ENCODE results near the gene PLCL2.

The PLCL2 gene

DNA sequence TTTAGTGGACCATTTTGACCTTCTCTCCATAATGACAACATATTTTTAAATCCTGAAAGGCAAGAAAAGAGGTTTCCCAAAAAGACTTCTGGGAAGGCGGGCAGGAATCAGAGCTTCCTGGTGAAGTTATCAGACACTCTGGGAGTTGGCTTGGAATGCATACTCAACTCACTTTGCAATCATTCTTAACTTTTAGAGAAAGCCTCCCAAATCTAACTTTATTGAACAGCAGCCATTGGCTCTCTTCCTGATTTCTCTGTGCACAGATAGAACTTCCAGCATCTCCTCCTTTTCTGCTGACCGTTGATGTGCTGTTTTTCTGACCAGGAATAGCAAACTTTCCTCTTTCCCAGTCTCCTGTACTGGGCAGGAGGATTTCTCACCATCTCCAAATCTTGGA, 44.6 kb downstream of the PLCL2 start:
- H3K9ac ChIP-seq (ENCODE audit: low read length): no peak overlapping the region
- H3K79me2 ChIP-seq (ENCODE audit: insufficient read depth, low read length): peaks cover 93% of the 10 kb centered on the region
- no peaks in the 10 kb centered on the region for H4K20me1 ChIP-seq (ENCODE audit: insufficient read depth, low read length)
- H2AFZ ChIP-seq (ENCODE audit: low read length): no peak overlapping the region
- peaks cover 33% of the 10 kb centered on the region for H3K4me1 ChIP-seq (ENCODE audit: insufficient read depth, low read length, severe bottlenecking)
- H3K9me3 ChIP-seq (ENCODE audit: low read length): peaks cover 6% of the 10 kb centered on the region; the same call in 1 of the 2 replicates
- H3K27ac ChIP-seq (ENCODE audit: low read depth, low read length, poor library complexity, severe bottlenecking): no peak overlapping the region
- H3K27me3 ChIP-seq (ENCODE audit: insufficient read depth, low read length): no peaks in the 10 kb centered on the region
- H3K4me3 ChIP-seq (ENCODE audit: low read depth, low read length, poor library complexity, severe bottlenecking): no peak overlapping the region
- no peaks in the 10 kb centered on the region for H3K9me2 ChIP-seq (ENCODE audit: low read depth, low read length)
- H3F3A ChIP-seq (ENCODE audit: insufficient read depth, low read length): no peaks in the 10 kb centered on the region
- H3K4me2 ChIP-seq (ENCODE audit: low read length): no peak overlapping the region
- H3K36me3 ChIP-seq (ENCODE audit: insufficient read depth, low read length): peaks cover 37% of the 10 kb centered on the region
- no peak for TF ChIP-seq EZH2 (IDR thresholded peaks at IDR 0.05; ENCODE audit: borderline replicate concordance, low read length)
- TF ChIP-seq, protein P1, sequence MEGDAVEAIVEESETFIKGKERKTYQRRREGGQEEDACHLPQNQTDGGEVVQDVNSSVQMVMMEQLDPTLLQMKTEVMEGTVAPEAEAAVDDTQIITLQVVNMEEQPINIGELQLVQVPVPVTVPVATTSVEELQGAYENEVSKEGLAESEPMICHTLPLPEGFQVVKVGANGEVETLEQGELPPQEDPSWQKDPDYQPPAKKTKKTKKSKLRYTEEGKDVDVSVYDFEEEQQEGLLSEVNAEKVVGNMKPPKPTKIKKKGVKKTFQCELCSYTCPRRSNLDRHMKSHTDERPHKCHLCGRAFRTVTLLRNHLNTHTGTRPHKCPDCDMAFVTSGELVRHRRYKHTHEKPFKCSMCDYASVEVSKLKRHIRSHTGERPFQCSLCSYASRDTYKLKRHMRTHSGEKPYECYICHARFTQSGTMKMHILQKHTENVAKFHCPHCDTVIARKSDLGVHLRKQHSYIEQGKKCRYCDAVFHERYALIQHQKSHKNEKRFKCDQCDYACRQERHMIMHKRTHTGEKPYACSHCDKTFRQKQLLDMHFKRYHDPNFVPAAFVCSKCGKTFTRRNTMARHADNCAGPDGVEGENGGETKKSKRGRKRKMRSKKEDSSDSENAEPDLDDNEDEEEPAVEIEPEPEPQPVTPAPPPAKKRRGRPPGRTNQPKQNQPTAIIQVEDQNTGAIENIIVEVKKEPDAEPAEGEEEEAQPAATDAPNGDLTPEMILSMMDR (IDR thresholded peaks at IDR 0.05; ENCODE audit: low read length): no peak

DNA sequence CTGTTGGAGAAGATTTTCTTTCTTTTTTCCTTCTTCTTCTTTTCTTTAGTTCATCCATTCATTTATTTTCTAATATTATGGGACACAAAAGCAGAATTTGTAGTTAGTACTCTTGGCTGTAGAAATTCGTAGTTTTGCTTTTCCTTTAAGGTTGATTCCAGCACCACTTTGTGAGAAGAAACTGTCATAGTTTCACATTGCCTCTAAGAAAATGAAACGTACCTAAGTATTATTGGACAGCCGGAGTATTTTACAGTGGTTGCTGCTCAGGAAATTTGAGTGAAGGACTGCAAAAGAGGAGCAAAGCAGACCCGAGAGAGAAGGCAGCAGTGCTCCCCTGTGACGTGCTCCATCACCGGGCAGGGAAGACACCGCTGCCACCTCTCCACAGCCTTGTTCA, 48.1 kb downstream of the PLCL2 start:
- H3K9ac ChIP-seq (ENCODE audit: low read length): no peak overlapping the region
- no peak overlapping the region for H3K4me3 ChIP-seq (ENCODE audit: low read depth, low read length, poor library complexity, severe bottlenecking)

DNA sequence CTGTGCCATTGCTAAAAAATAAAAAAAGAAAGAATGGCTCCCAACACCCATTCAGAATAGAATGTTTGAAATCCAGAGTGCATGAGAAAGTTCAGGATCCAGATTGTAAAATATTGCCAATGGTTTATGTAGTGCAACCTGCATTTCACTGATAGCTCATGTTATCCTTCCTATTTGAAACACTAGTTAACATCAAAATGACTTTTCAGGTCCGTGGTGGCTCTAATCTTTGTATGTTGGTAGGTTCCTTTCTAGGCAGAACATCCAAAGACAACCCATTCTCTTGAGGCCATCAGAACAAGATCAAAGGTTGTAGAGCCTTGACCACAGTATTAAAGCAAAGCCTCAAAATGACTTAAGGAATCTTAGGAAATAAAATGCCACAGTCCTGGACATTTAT, 51.0 kb downstream of the PLCL2 start:
- Histone ChIP-seq H2AFZ (ENCODE audit: low read length) (no peak overlapping the region), H3K27me3 (ENCODE audit: insufficient read depth, low read length) (no peaks in the 10 kb centered on the region), H3K79me2 (ENCODE audit: insufficient read depth, low read length) (peaks cover 93% of the 10 kb centered on the region), H3K27ac (ENCODE audit: low read depth, low read length, poor library complexity, severe bottlenecking) (no peak overlapping the region), H3K9me3 (ENCODE audit: low read length) (0 out of 2 replicates have a peak, but pooled peaks cover 2% of the 10 kb centered on the region), H3K36me3 (ENCODE audit: insufficient read depth, low read length) (peaks cover 18% of the 10 kb centered on the region), H3F3A (ENCODE audit: insufficient read depth, low read length) (no peaks in the 10 kb centered on the region), H3K4me1 (ENCODE audit: insufficient read depth, low read length, severe bottlenecking) (peaks cover 7% of the 10 kb centered on the region), H3K9ac (ENCODE audit: low read length) (no peak overlapping the region), H4K20me1 (ENCODE audit: insufficient read depth, low read length) (no peaks in the 10 kb centered on the region), H3K4me2 (ENCODE audit: low read length) (no peak overlapping the region), H3K9me2 (ENCODE audit: low read depth, low read length) (no peaks in the 10 kb centered on the region), H3K4me3 (ENCODE audit: low read depth, low read length, poor library complexity, severe bottlenecking) (no peak overlapping the region)
- no peak for TF ChIP-seq EZH2 (IDR thresholded peaks at IDR 0.05; ENCODE audit: borderline replicate concordance, low read length)
- TF ChIP-seq, protein P1 (IDR thresholded peaks at IDR 0.05; ENCODE audit: low read length): no peak

More for the DNA sequence above, 48.1 kb downstream of the PLCL2 start:
- no peak overlapping the region for H3K4me2 ChIP-seq (ENCODE audit: low read length)
- TF ChIP-seq EZH2 (IDR thresholded peaks at IDR 0.05; ENCODE audit: borderline replicate concordance, low read length): no peak
- TF ChIP-seq, protein P1 (IDR thresholded peaks at IDR 0.05; ENCODE audit: low read length): no peak
- H3K79me2 ChIP-seq (ENCODE audit: insufficient read depth, low read length): peaks cover 94% of the 10 kb centered on the region
- H3K9me2 ChIP-seq (ENCODE audit: low read depth, low read length): no peaks in the 10 kb centered on the region
- H3K27ac ChIP-seq (ENCODE audit: low read depth, low read length, poor library complexity, severe bottlenecking): no peak overlapping the region
- no peak overlapping the region for H2AFZ ChIP-seq (ENCODE audit: low read length)
- peaks cover 33% of the 10 kb centered on the region for H3K36me3 ChIP-seq (ENCODE audit: insufficient read depth, low read length)
- H4K20me1 ChIP-seq (ENCODE audit: insufficient read depth, low read length): no peaks in the 10 kb centered on the region
- H3K4me1 ChIP-seq (ENCODE audit: insufficient read depth, low read length, severe bottlenecking): peaks cover 15% of the 10 kb centered on the region
- H3K27me3 ChIP-seq (ENCODE audit: insufficient read depth, low read length): no peaks in the 10 kb centered on the region
- 0 out of 2 replicates have a peak, but pooled peaks cover 2% of the 10 kb centered on the region for H3K9me3 ChIP-seq (ENCODE audit: low read length)
- H3F3A ChIP-seq (ENCODE audit: insufficient read depth, low read length): no peaks in the 10 kb centered on the region

All from OCI-LY1 (cell line).